GM10266 (cell line): Measurements from ENCODE around the gene ERGIC1.
A peak's percentile ranks its signal among the peaks of the same experiment; 100 is the strongest.

ENCODE experiments used
- DNase-seq: peaks from one replicate; pipeline ENCODE4 v3.0.0; 2012; ENCODE audit errors: extremely low spot score
- CTCF ChIP-seq: IDR thresholded peaks from 2 replicates; pipeline ENCODE4 v1.5.1; 2012; ENCODE audit warnings: mild to moderate bottlenecking, low read depth; ENCODE audit not compliant: control insufficient read depth, insufficient read depth; ENCODE audit errors: missing control alignments

The ERGIC1 gene

GRCh38 chr5:172878933-172879752, 45.1 kb downstream of the ERGIC1 start:
- no peak for DNase-seq
- no peak for TF ChIP-seq CTCF

GRCh38 chr5:172881691-172882370, 47.8 kb downstream of the ERGIC1 start:
- DNase-seq, result peak; percentile 50
- no peak for TF ChIP-seq CTCF

- no peak for DNase-seq
- no peak for TF ChIP-seq CTCF
Observed at GRCh38 chr5:172883066-172883465, 49.0 kb downstream of the ERGIC1 start.

GRCh38 chr5:172885597-172886340, 51.7 kb downstream of the ERGIC1 start:
- no peak for TF ChIP-seq CTCF
- no peak for DNase-seq

GRCh38 chr5:172886476-172886875, 52.4 kb downstream of the ERGIC1 start:
- no peak for TF ChIP-seq CTCF
- DNase-seq, result no peak

GRCh38 chr5:172886974-172887501, 53.0 kb downstream of the ERGIC1 start:
- DNase-seq, result no peak
- TF ChIP-seq CTCF, result no peak
